Stimulated activated CD8-positive, alpha-beta memory T cell treated with anti-CD3 and anti-CD28 coated beads, Interleukin-15, amount 100 ng/mL, for 48 hours (primary cell): ENCODE data around the gene CUL1.
"Not testable (repeated sequence)": the region's sequence is repeated elsewhere in the genome, so short reads cannot be mapped to it uniquely, and the experiment has no call there.

Experiments used
- DNase-seq, 2 donors: peaks; one replicate each; pipeline ENCODE4 v3.0.0-alpha.2; 2020; ENCODE audit warnings: low read depth in 2 of 2

Gene CUL1

GRCh38 chr7:148697256-148698006 lies 1.3 kb upstream of the CUL1 start:
- peak; percentile 43 to 59 for DNase-seq

- peak in 1 of 2 donors; percentile 21 for DNase-seq
Observed at GRCh38 chr7:148698007-148698396, 701 bp upstream of the CUL1 start.

GRCh38 chr7:148699024-148699781 lies 500 bp downstream of the CUL1 start:
- peak; percentile 46 to 47 for DNase-seq

GRCh38 chr7:148699782-148700629 lies 1.3 kb downstream of the CUL1 start:
- DNase-seq, result no peak

GRCh38 chr7:148700661-148701064 lies 2.0 kb downstream of the CUL1 start:
- peak in 1 of 2 donors; percentile 20 for DNase-seq

GRCh38 chr7:148701414-148701813 lies 2.7 kb downstream of the CUL1 start:
- no peak for DNase-seq

GRCh38 chr7:148702876-148703670 lies 4.4 kb downstream of the CUL1 start:
- DNase-seq, result no peak

- not testable (repeated sequence) for DNase-seq
Observed at GRCh38 chr7:148703671-148703962, 4.9 kb downstream of the CUL1 start.

GRCh38 chr7:148704189-148704588 lies 5.5 kb downstream of the CUL1 start:
- DNase-seq, result no peak

GRCh38 chr7:148704970-148705369 lies 6.3 kb downstream of the CUL1 start:
- no peak for DNase-seq

GRCh38 chr7:148706368-148706767 lies 7.7 kb downstream of the CUL1 start:
- no peak for DNase-seq

- no peak for DNase-seq
Observed at GRCh38 chr7:148708026-148708885, 9.6 kb downstream of the CUL1 start.

GRCh38 chr7:148709014-148709413 lies 10.3 kb downstream of the CUL1 start:
- no peak for DNase-seq

GRCh38 chr7:148710426-148710825 lies 11.7 kb downstream of the CUL1 start:
- DNase-seq, result not testable (repeated sequence)

- no peak for DNase-seq
Observed at GRCh38 chr7:148711191-148712102, 12.7 kb downstream of the CUL1 start.

GRCh38 chr7:148712678-148713329 lies 14.1 kb downstream of the CUL1 start:
- DNase-seq, result no peak

- DNase-seq, result no peak
Observed at GRCh38 chr7:148714498-148714897, 15.8 kb downstream of the CUL1 start.

GRCh38 chr7:148715027-148715426 lies 16.3 kb downstream of the CUL1 start:
- no peak for DNase-seq

GRCh38 chr7:148717266-148717793 lies 18.6 kb downstream of the CUL1 start:
- DNase-seq, result no peak
